Activated CD4-positive, alpha-beta T cell treated with anti-CD3 and anti-CD28 coated beads, Interleukin-2, amount 50 U/mL, for 1 hour (primary cell): ENCODE data around the gene TOR1A.

Source experiments
- DNase-seq: peaks from one replicate; pipeline ENCODE4 v3.0.0-alpha.2; 2020

Gene TOR1A, protein sequence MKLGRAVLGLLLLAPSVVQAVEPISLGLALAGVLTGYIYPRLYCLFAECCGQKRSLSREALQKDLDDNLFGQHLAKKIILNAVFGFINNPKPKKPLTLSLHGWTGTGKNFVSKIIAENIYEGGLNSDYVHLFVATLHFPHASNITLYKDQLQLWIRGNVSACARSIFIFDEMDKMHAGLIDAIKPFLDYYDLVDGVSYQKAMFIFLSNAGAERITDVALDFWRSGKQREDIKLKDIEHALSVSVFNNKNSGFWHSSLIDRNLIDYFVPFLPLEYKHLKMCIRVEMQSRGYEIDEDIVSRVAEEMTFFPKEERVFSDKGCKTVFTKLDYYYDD

GRCh38 chr9:129823935-129824601 lies at the start of gene TOR1A:
Gene TOR1A, minus strand, starts transcription at chr9:129824136. Its CDS starts 51 bp downstream, at chr9:129824085.
- peak; percentile 89 for DNase-seq

DNA sequence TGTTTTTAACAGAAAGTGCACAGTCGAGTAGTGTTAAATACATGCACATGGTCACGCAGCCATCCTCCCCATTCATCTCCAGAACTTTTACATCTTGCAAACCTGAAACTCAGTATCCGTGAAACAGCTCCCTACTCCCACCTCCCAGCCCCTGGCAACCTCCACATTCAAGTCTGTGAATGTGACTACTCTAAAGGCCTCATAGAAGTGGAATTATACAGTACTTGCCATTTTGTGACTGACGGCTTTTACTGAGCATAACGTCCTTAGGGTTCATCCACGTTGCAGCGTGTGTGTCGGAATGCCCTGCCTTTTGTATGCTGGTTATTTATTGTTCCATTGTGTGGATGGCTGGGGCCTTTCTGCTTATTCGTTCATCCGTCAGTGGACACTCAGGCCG lies 47.1 kb upstream of the TOR1A start:
- no peak for DNase-seq

DNA sequence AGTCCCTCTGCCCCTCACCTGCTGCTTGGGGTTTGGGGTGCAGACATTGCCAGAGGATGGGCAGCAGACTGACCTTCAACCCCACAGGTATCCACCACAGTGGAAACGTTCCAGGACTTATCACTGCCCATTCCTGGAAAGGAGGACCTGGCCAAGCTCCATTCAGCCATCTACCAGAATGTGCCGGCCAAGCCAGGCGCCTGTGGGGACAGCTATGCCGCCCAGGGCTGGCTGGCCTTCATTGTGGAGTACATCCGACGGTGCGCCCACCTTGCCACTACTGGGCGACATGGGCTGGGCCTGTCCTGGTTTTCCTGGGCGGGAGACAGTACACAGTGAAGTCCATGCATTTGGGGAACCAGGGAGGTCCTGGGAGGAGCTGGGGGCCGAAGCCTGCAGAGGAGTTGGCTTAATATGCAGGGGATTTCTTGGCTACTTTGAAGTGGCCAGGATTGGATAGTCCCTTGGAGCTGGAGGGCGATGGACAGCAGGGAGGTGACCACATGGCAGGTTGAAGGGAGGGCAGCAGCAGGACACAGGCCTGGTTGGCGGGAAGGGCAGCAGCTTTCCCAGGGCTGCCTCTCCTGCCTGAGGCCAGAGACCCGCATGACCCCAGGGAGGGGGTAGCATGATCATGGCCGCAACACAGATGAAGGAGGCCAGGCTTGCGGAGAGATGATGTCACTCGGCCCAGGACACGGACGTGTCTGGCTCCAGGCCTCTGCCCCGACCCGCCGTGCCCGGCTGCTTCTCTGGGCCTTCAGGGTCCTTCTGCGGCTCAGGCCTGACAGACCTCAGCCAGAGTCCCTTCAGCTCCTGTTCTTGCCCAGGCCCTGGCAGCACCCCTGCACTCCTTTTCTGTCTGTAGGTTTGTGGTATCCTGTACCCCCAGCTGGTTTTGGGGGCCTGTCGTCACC lies 45.9 kb upstream of the TOR1A start:
- no peak for DNase-seq

GRCh38 chr9:129868872-129869486 lies 45.0 kb upstream of the TOR1A start:
- DNase-seq, result peak; percentile 88

GRCh38 chr9:129868023-129868871 lies 44.3 kb upstream of the TOR1A start:
- no peak for DNase-seq

DNA sequence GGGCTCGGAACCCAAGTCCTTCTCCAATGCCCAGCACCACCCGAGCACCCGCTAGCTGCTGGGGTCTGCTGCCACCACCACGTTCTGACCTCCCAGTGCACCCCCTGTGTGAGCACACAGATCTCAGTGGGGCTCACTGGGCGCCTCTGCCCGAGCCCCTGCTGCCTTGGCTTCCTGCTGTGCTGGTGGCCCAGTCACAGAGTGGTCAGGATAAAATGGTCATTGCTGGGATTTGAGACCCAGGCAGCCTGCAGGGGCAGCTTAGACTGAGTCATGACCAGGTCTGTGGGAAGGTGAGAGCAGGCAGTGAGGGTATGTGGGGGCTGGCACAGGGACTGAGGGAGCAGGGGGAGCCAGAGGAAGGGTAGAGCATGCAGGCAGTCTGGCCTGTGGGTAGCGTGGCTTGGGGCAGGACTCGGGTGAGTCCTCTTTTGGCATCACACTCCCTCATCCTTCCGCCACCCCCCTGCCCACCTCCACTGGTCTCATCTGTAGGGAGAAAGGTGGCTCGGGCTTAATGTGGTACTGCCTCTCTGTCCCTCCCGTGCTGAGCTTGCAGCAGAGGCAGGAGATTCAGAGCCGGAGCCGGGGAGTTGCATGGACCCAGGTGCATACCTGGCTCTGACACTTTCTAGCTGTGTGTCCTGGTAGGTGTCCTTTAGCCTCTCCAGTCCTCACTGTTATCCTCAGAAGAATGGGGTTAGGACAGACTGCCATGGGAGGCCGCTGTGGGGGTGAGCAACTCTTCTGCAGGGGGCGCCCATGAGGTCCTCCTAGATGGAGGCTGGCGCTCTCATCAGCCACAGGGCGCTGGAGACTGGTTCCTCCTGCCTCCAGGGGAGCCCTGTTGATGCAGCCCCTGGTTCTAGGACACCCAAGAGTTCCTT lies 43.4 kb upstream of the TOR1A start:
- DNase-seq, result no peak

DNA sequence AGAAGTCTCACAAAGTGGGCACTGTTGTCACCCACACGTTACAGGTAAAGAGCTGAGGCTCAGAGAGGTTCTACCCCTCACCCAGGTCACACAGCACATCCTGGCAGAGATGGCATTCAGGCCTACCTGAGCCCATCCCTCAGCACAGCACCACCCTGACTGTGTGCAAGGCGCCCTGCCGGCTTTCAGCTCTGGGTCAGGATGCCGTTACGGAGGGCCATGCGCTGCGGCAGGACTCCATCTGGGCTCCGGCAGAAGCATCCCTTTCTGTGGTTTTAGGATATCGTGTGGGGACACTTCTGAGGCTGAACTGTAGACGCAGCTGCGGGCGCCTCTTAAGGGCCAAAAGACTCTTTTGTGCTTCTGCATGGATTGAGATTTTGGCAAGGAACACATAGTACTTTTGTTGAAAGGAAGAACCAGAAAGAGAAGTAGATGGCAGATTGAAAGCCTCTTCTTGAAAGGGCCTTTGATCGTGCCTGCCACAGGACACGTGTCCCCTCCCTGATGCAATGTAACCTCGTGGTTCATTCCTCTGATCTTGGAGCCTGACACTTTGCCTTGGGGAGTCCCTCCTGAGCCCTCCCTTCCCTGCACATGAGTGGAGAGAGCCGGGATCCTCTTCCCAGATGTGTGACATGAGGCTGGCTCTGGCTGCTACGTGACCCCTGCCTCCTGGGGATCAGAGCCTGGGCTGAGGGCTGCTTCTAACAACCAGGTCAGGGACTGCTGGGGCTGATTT lies 42.6 kb upstream of the TOR1A start:
- peak; percentile 46 for DNase-seq

DNA sequence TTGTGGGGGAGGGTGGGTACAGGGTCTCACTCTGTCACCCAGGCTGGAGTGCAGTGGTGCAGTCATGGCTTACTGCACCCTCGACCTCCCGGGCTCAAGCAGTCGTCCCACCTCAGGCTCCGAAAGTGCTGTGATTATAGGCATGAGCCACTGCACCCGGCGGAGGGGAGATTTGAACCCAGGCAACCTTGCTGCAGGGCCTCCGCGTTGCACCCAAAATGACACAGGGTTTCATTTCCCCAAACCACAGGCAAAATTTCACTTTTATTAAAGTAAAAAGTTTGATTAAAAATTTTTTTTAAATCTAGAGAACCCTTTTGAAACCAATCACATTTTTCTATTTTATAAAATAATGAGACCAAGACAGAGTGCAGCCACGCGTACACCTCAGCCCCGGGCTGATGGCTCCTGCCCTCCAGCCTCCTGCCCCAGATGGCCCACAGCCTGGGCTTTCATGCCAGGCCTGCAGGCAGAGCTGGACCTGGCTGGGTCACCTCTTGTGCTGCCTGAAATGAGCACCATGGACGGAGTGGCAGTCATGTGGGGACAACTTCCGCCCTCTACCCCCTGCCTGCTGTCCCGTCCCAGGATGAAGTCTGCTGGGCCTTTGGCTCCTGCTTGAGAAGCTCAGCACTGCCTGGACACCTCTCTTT lies 41.9 kb upstream of the TOR1A start:
- DNase-seq, result no peak

GRCh38 chr9:129864991-129865647 lies 41.2 kb upstream of the TOR1A start:
- DNase-seq, result no peak

DNA sequence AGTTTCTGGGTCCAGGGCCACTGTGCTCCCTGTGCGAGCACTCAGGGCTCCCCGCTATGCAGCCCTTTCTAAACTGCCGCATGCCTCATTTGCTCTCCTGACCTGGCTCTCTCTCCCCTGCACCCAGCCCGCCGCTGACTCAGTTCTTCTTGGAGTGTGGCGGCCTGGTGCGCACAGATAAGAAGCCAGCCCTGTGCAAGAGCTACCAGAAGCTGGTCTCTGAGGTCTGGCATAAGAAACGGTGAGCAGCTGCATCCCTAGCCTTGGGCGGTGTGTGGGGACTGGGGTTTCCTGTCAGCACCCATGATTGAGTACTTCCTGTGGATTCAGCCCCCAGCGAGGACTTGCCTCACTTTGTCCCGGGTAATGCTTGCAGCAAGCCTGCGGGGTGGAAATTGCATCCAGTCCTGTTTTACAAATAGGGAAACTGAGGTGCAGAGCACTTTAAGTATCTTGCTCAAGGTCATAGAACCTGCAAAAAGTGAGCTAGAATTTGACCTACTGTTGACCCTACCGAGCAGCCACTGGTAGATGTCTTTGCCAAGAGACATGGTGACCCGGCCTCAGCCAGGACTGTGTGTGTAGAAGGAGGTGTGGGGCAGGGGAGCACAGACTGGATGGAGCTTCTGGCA lies 39.2 kb upstream of the TOR1A start:
- peak; percentile 66 for DNase-seq

DNA sequence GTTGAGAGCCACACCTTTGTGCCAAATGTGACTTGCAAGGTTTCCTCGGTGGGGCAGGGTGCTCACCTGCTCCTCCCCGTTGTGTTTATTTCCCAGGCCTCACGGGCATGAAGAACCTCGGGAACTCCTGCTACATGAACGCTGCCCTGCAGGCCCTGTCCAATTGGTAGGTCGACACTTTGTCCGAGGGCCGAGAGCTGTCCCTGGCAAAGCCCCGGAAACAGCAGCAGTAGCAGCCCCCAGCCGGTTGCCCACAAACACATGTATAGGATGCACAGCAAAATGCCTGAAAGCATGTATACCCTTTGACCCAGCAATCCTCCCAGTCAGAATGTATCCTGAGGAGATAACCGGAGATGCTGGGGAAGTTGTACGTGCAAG lies 37.5 kb upstream of the TOR1A start:
- no peak for DNase-seq

DNA sequence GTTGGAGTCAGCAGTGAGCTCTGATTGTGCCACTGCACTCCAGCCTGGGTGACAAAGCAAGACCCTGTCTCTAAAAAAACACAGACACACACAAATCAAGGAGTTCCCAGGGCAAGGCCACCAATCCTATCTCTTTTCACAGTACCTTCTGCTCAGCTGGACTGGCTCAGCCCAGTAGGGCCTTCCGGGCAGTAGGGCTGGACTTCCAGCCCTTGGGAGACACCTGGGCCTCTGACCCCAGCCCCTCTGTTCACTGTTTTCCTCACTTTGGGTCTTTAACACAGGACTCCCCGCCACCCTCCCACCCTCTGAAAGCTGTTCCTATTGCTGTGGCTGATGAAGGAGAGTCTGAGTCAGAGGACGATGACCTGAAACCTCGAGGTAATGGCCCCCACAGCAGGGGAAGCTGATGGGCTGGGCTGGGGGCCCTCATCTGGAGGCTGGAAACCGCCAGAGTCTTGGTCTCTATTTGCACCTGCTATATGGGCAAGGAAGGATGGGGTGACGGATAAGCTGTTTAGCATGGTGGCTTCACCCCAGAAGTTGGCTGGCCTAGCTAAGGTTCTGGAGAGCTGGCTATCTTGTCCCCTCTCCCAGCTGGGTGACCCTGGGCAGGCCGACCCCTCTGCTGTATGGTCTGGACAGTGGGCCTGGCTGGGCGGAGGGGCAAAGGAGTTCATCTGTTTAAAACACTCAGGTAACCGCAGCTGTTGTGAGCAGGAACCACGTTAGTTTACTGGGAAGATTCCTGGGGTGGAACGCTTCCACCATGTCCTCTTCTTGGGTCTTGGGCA lies 36.9 kb upstream of the TOR1A start:
- no peak for DNase-seq

GRCh38 chr9:129858167-129858962 lies 34.4 kb upstream of the TOR1A start:
- no peak for DNase-seq

- DNase-seq, result no peak
Measured at GRCh38 chr9:129857207-129857606, 33.3 kb upstream of the TOR1A start.

GRCh38 chr9:129854588-129855110 lies 30.7 kb upstream of the TOR1A start:
- DNase-seq, result no peak

- no peak for DNase-seq
Measured at GRCh38 chr9:129853614-129854013, 29.7 kb upstream of the TOR1A start.

GRCh38 chr9:129852579-129852978 lies 28.6 kb upstream of the TOR1A start:
- no peak for DNase-seq
